Measurements from ENCODE around the gene ELOVL2.

GRCh38 chr6:10957414-10957886 is 86.7 kb downstream of the ELOVL2 start:
- TF ChIP-seq CTCF (conservative IDR thresholded peaks at IDR 0.05) (no peak), EZH2 (IDR thresholded peaks at IDR 0.05; ENCODE audit: low read depth) (no peak)
